Naive thymus-derived CD4-positive, alpha-beta T cell (primary cell): ENCODE measurements around the gene CCT7. TPM values are rescaled to one million over a fixed set of nuclear protein-coding genes. Genes with fewer than 3 reads are reported as not detected.

ENCODE experiments used
- ATAC-seq: fragments of 150-1000 bp; cut with Tn5 transposase; 2 replicates; pipeline ENCODE4 v1.10.0; 2021; ENCODE audit warnings: mild to moderate bottlenecking, moderate library complexity
- CTCF ChIA-PET: fragments of 350-600 bp; sonication (Branson Sonifier 250); formaldehyde crosslinking; loops from one replicate; lab custom pipeline; 2021; ENCODE audit warnings: antibody characterized with exemption; lab: Charles Lee
- POLR2A ChIA-PET: fragments of 350-600 bp; sonication (Branson Sonifier 250); formaldehyde crosslinking; loops from one replicate; lab custom pipeline; 2021; ENCODE audit warnings: antibody characterized with exemption, inconsistent platforms; lab: Charles Lee
- DNase-seq, 9 donors: peaks; one replicate each; pipeline versions ENCODE4 v3.0.0 to v3.0.0-alpha.2; 2020 to 2022; ENCODE audit warnings: mixed read lengths in 1 of 9
- H3K27ac ChIP-seq: one replicate; pipeline ENCODE4 v1.7.0; 2013; ENCODE audit warnings: mild to moderate bottlenecking, low read depth, low read length, moderate library complexity
- H3K27me3 ChIP-seq, 2 donors: one replicate each; pipeline ENCODE4 v1.7.0; 2013; ENCODE audit warnings: low read length in 2 of 2, mild to moderate bottlenecking in 2 of 2, moderate library complexity in 2 of 2; ENCODE audit not compliant: control insufficient read depth in 2 of 2, insufficient read depth in 2 of 2
- H3K36me3 ChIP-seq, 3 experiments: 1 replicate in 2 of 3; 2 replicates in 1 of 3; pipeline ENCODE4 v1.7.0; 2013; ENCODE audit warnings: low read length in 3 of 3, mild to moderate bottlenecking in 3 of 3, moderate library complexity in 1 of 3; ENCODE audit not compliant: insufficient read depth in 3 of 3, control insufficient read depth in 2 of 3
- H3K4me1 ChIP-seq, 2 donors: one replicate each; pipeline ENCODE4 v1.7.0; 2013; ENCODE audit warnings: low read length in 2 of 2, mild to moderate bottlenecking in 2 of 2, moderate library complexity in 1 of 2; ENCODE audit not compliant: control insufficient read depth in 2 of 2, insufficient read depth in 2 of 2
- H3K4me3 ChIP-seq: 2 replicates; pipeline ENCODE4 v1.7.0; 2013; ENCODE audit warnings: mild to moderate bottlenecking, low read length
- H3K9me3 ChIP-seq, 3 experiments: 1 replicate in 2 of 3; 2 replicates in 1 of 3; pipeline ENCODE4 v1.7.0; 2013; ENCODE audit warnings: low read length in 3 of 3; ENCODE audit not compliant: control insufficient read depth in 2 of 3
- H3K27ac Mint-ChIP-seq, 9 donors: one replicate each; pipeline ENCODE4 v1.8.0; 2020 to 2022; ENCODE audit warnings: mixed read lengths in 9 of 9, mild to moderate bottlenecking in 8 of 9, moderate library complexity in 5 of 9, inconsistent platforms in 2 of 9
- H3K27me3 Mint-ChIP-seq, 5 donors: one replicate each; pipeline ENCODE4 v1.8.0; 2021 to 2022; ENCODE audit warnings: mixed read lengths in 5 of 5, mild to moderate bottlenecking in 1 of 5
- H3K36me3 Mint-ChIP-seq, 5 donors: one replicate each; pipeline ENCODE4 v1.8.0; 2020 to 2022; ENCODE audit warnings: mixed read lengths in 5 of 5, mild to moderate bottlenecking in 3 of 5, inconsistent platforms in 1 of 5
- H3K4me1 Mint-ChIP-seq, 7 donors: one replicate each; pipeline ENCODE4 v1.8.0; 2020 to 2022; ENCODE audit warnings: mixed read lengths in 7 of 7, mild to moderate bottlenecking in 3 of 7, inconsistent platforms in 1 of 7
- H3K4me3 Mint-ChIP-seq, 10 donors: one replicate each; pipeline ENCODE4 v1.8.0; 2020 to 2022; ENCODE audit warnings: mild to moderate bottlenecking in 10 of 10, mixed read lengths in 10 of 10, moderate library complexity in 6 of 10, inconsistent platforms in 2 of 10
- H3K9me3 Mint-ChIP-seq, 11 donors: one replicate each; pipeline ENCODE4 v1.8.0; 2020 to 2022; ENCODE audit warnings: mixed read lengths in 11 of 11, mild to moderate bottlenecking in 4 of 11, inconsistent platforms in 1 of 11, moderate library complexity in 1 of 11
- intact Hi-C, 2 donors: fragments of 100-400 bp; cut with micrococcal nuclease; formaldehyde crosslinking; loops; one replicate each; pipeline ENCODE4 v1.15.1; 2023
- polyA plus RNA-seq, 2 donors: library from polyadenylated mRNA; unstranded; fragments of 300-500 nt; fragmentation: Illumina TruSeq; gene quantifications; one replicate each; pipeline ENCODE4 v1.2.3, GENCODE V29; 2021
- total RNA-seq, 6 experiments: library from RNA in 5 of 6; stranded (reverse) in 5 of 6; gene quantifications; 1 replicate in 5 of 6; 2 replicates in 1 of 6; pipeline ENCODE4 v1.2.3 and lab custom pipeline; 2021 to 2026

Gene CCT7
- total and polyA plus RNA-seq, 7 experiments from 2014 or later = 118 to 322 (median 185) TPM

DNA sequence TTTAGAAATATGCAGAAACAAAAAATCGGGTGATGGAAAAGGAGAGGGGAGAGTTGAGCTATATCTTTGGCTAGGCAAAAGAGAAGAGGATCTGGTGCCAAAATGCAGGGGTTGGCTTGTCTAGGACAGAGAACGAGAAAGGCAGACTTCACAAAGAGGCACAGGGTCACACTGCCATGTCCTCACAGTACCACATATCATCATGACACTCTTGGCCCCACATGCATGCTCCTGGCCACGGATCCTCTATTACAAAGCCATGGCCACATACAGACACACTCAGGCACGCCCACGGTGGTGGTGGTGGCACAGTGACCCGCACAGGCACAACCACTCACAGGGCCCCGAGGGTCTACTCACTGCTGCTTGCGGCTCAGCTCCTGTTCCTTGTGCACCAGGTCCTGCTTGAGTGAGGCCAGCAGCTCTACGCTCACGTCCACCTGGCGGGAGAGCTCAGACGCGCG, 34.3 kb downstream of the CCT7 start:
- peak overlapping the region; percentile 32 to 83 (median 64) for H3K4me3 Mint-ChIP-seq
- H3K27ac Mint-ChIP-seq = peak overlapping the region in 8 of 9 donors; percentile 9 to 77 (median 43)
- peaks cover 0 to 3% (median 0%) of the 10 kb centered on the region in 11 donors for H3K9me3 Mint-ChIP-seq
- POLR2A ChIA-PET = interaction anchor here (0.6 to 1.7 kb wide), 3 partner anchors 18 to 237 kb away, joined by 3 to 10 read pairs (median 5); partner anchors contain the start of genes CCT7 and PRADC1
- CTCF ChIA-PET = interaction anchor here (0.7 to 1.7 kb wide), 2 partner anchors 35 to 56 kb away, joined by 3 read pairs; partner anchors contain the start of genes CCT7 and PRADC1
- intact Hi-C loops = no loop called here
- Histone ChIP-seq H3K36me3 (peaks cover 0 to 22% (median 0%) of the 10 kb centered on the region in 3 experiments), H3K9me3 (no peaks in the 10 kb centered on the region), H3K4me1 (peaks cover 0 to 12% of the 10 kb centered on the region in 2 donors), H3K27ac (no peak overlapping the region), H3K4me3 (no peak overlapping the region), H3K27me3 (no peaks in the 10 kb centered on the region)
- no peaks in the 10 kb centered on the region for H3K27me3 Mint-ChIP-seq
- no peak for DNase-seq
- H3K36me3 Mint-ChIP-seq = peaks cover 0 to 11% (median 5%) of the 10 kb centered on the region in 5 donors
- H3K4me1 Mint-ChIP-seq = peaks cover 23 to 34% (median 26%) of the 10 kb centered on the region in 7 donors
- ATAC-seq = no peak

- peak overlapping the region in 4 of 9 donors; percentile 29 to 81 (median 56) for H3K27ac Mint-ChIP-seq
- CTCF ChIA-PET = interaction anchor here (0.7 to 1.7 kb wide), 2 partner anchors 36 to 56 kb away, joined by 3 read pairs; partner anchors contain the start of genes CCT7 and PRADC1
These were observed 35.0 kb downstream of the CCT7 start for GRCh38 chr2:73268830-73269685.

GRCh38 chr2:73269686-73270465, 35.8 kb downstream of the CCT7 start:
- CTCF ChIA-PET = no interaction called here
- no peak for ATAC-seq

More at GRCh38 chr2:73268830-73269685, 35.0 kb downstream of the CCT7 start:
- Mint-ChIP-seq H3K9me3 (peaks cover 0 to 3% (median 0%) of the 10 kb centered on the region in 11 donors), H3K4me3 (peak overlapping the region in 9 of 10 donors; percentile 32 to 78 (median 64)), H3K27me3 (no peaks in the 10 kb centered on the region), H3K4me1 (peaks cover 23 to 34% (median 26%) of the 10 kb centered on the region in 7 donors), H3K36me3 (peaks cover 0 to 13% (median 5%) of the 10 kb centered on the region in 5 donors)
- POLR2A ChIA-PET = interaction anchor here (0.6 to 1.7 kb wide), 3 partner anchors 18 to 238 kb away, joined by 3 to 10 read pairs (median 5); partner anchors contain the start of genes CCT7 and PRADC1
- DNase-seq (peak; percentile 62 to 81 (median 76)), ATAC-seq (peak; percentile 91)
- Histone ChIP-seq H3K27ac (peak overlapping the region; percentile 62), H3K9me3 (no peaks in the 10 kb centered on the region), H3K4me3 (peak overlapping the region; percentile 35), H3K4me1 (peaks cover 0 to 12% of the 10 kb centered on the region in 2 donors), H3K27me3 (no peaks in the 10 kb centered on the region), H3K36me3 (peaks cover 0 to 15% (median 0%) of the 10 kb centered on the region in 3 experiments)
- intact Hi-C loops = loop anchor here (1.0 kb wide), 7 partner anchors 15 to 468 kb away; partner anchors contain the start of genes CCT7 (in 2 of the 2), FBXO41 (in 2 of the 2), ALMS1 (in 1 of the 2) and EGR4 (in 1 of the 2)

DNA sequence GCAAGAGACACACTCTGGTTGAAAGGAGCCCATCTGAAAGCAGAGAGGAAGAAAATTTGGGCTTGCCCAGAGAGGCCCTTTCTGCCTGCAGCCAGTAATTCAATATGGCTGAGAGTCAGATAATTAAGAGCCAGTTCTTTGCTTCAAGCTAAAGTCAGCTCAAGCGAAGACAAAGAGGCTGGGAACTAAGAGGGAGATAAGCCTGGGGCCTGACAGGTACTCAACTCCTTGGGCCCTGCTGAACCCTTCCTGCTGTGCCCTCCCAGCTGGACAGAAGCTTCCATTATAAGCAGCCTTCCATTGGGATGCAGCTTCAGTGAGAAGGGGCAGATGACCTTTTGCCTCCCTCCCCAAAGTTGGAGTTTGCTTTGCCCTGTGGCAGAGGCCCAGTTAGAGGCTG, 38.2 kb downstream of the CCT7 start:
- peaks cover 0 to 12% of the 10 kb centered on the region in 2 donors for H3K4me1 ChIP-seq
- no peaks in the 10 kb centered on the region for H3K27me3 ChIP-seq
- no peak overlapping the region for H3K4me3 Mint-ChIP-seq
- CTCF ChIA-PET = no interaction called here
- no peak overlapping the region for H3K27ac ChIP-seq
- no peak overlapping the region for H3K27ac Mint-ChIP-seq
- peaks cover 0 to 3% (median 0%) of the 10 kb centered on the region in 11 donors for H3K9me3 Mint-ChIP-seq
- H3K9me3 ChIP-seq = no peaks in the 10 kb centered on the region
- no peaks in the 10 kb centered on the region for H3K36me3 ChIP-seq
- H3K4me3 ChIP-seq = no peak overlapping the region
- ATAC-seq (no peak), DNase-seq (no peak)
- no peaks in the 10 kb centered on the region for H3K27me3 Mint-ChIP-seq
- H3K4me1 Mint-ChIP-seq = peaks cover 16 to 27% (median 23%) of the 10 kb centered on the region in 7 donors
- intact Hi-C loops = no loop called here
- peaks cover 0 to 22% (median 5%) of the 10 kb centered on the region in 5 donors for H3K36me3 Mint-ChIP-seq
- POLR2A ChIA-PET = no interaction called here

More at GRCh38 chr2:73269686-73270465, 35.8 kb downstream of the CCT7 start:
- Histone ChIP-seq H3K36me3 (peaks cover 0 to 10% (median 0%) of the 10 kb centered on the region in 3 experiments), H3K4me1 (peaks cover 0 to 12% of the 10 kb centered on the region in 2 donors), H3K27me3 (no peaks in the 10 kb centered on the region), H3K9me3 (no peaks in the 10 kb centered on the region), H3K4me3 (peak overlapping the region; percentile 35), H3K27ac (peak overlapping the region; percentile 62)
- POLR2A ChIA-PET = no interaction called here
- DNase-seq = no peak
- peak overlapping the region; percentile 33 to 84 (median 72) for H3K4me3 Mint-ChIP-seq
- no peaks in the 10 kb centered on the region for H3K27me3 Mint-ChIP-seq
- intact Hi-C loops = loop anchor here (1.0 kb wide), 7 partner anchors 14 to 467 kb away; partner anchors contain the start of genes CCT7 (in 2 of the 2), FBXO41 (in 2 of the 2), ALMS1 (in 1 of the 2) and EGR4 (in 1 of the 2)
- H3K4me1 Mint-ChIP-seq = peaks cover 23 to 34% (median 26%) of the 10 kb centered on the region in 7 donors
- H3K27ac Mint-ChIP-seq = peak overlapping the region in 7 of 9 donors; percentile 2 to 88 (median 81)
- H3K9me3 Mint-ChIP-seq = peaks cover 0 to 3% (median 0%) of the 10 kb centered on the region in 11 donors
- peaks cover 0 to 17% (median 5%) of the 10 kb centered on the region in 5 donors for H3K36me3 Mint-ChIP-seq

- intact Hi-C loops = loop anchor here (1.0 to 10.0 kb wide), 2 partner anchors 11 to 1675 kb away; partner anchors contain the start of gene POLE4 (in 1 of the 2)
- no peak overlapping the region for H3K4me3 Mint-ChIP-seq
These were observed 45.7 kb downstream of the CCT7 start for GRCh38 chr2:73279852-73280251.

More at GRCh38 chr2:73279852-73280251, 45.7 kb downstream of the CCT7 start:
- Mint-ChIP-seq H3K4me1 (peaks cover 4 to 21% (median 14%) of the 10 kb centered on the region in 7 donors), H3K9me3 (peaks cover 0 to 12% (median 0%) of the 10 kb centered on the region in 11 donors), H3K27ac (no peak overlapping the region), H3K27me3 (no peaks in the 10 kb centered on the region), H3K36me3 (peaks cover 0 to 26% (median 9%) of the 10 kb centered on the region in 5 donors)
- DNase-seq = no peak
- ATAC-seq = no peak
- H3K27ac ChIP-seq = no peak overlapping the region
- no peaks in the 10 kb centered on the region for H3K27me3 ChIP-seq
- H3K4me1 ChIP-seq = peaks cover 7 to 10% of the 10 kb centered on the region in 2 donors
- POLR2A ChIA-PET = no interaction called here
- H3K36me3 ChIP-seq = no peaks in the 10 kb centered on the region
- CTCF ChIA-PET = no interaction called here
- H3K4me3 ChIP-seq = no peak overlapping the region
- no peaks in the 10 kb centered on the region for H3K9me3 ChIP-seq
